HepG2 (cell line): ENCODE results near the gene GDF2. TPM values are rescaled to one million over a fixed set of nuclear protein-coding genes. Genes with fewer than 3 reads are reported as not detected.

Experiments
- ATAC-seq: fragments of 200-7000 bp; cut with Tn5 transposase; 3 replicates; pipeline ENCODE4 v1.9.1; 2020; ENCODE audit warnings: mild to moderate bottlenecking, moderate library complexity
- BruUV-seq: library from RNA; stranded (reverse); fragments of 400-500 nt; replicated peaks from 2 replicates; lab custom pipeline; 2021; lab: Mats Ljungman, UMichigan
- CTCF ChIA-PET: fragments of 300-600 bp; formaldehyde crosslinking; extraction: SDS; loops from one replicate; lab custom pipeline; 2021; ENCODE audit warnings: low total read pairs, inconsistent platforms, low intra/inter-chr PET ratio; lab: Yijun Ruan, JAX
- POLR2A ChIA-PET: fragments of 350-600 bp; sonication (Branson Sonifier 250); formaldehyde crosslinking; loops from one replicate; lab custom pipeline; 2020; ENCODE audit warnings: antibody characterized with exemption, inconsistent platforms; lab: Yijun Ruan, JAX
- DNase-seq: peaks from one replicate; pipeline ENCODE4 v3.0.0-alpha.2; 2015; ENCODE audit warnings: low spot score
- FAIRE-seq: peaks from 3 replicates; lab custom pipeline; 2011; peaks lifted over from hg19 to GRCh38; lab: Jason Lieb, UNC
- H2AFZ ChIP-seq: one replicate; pipeline ENCODE4 v1.6.1; 2011; ENCODE audit warnings: low read length, inconsistent platforms
- H3K27ac ChIP-seq: fragments of 300-600 bp; 3 replicates; pipeline ENCODE4 v1.8.0; 2011; ENCODE audit warnings: mixed run types, mild to moderate bottlenecking, mixed read lengths, low read length, inconsistent platforms; ENCODE audit not compliant: insufficient read depth; ENCODE audit errors: extremely low read length
- H3K27me3 ChIP-seq, 2 experiments: fragments of 200-600 bp in 1 of 2; 2 replicates in 1 of 2; 3 replicates in 1 of 2; pipeline versions ENCODE4 v1.6.0 to v1.8.0; 2011; ENCODE audit warnings: low read length in 2 of 2, mild to moderate bottlenecking in 2 of 2, moderate library complexity in 2 of 2, inconsistent platforms in 1 of 2; ENCODE audit not compliant: insufficient read depth in 2 of 2, control insufficient read depth in 1 of 2
- H3K36me3 ChIP-seq, 2 experiments: fragments of 200-600 bp in 1 of 2; replicated peaks in 1 of 2; 2 replicates in 1 of 2; 3 replicates in 1 of 2; pipeline versions ENCODE4 v1.5.1 to v1.8.0; 2011; ENCODE audit warnings: low read length in 2 of 2, inconsistent platforms in 1 of 2; ENCODE audit not compliant: insufficient read depth in 2 of 2, control insufficient read depth in 1 of 2
- H3K4me1 ChIP-seq: 2 replicates; pipeline ENCODE4 v1.5.1; 2012; ENCODE audit warnings: low read length, inconsistent platforms; ENCODE audit not compliant: insufficient read depth
- H3K4me2 ChIP-seq: 2 replicates; pipeline ENCODE4 v1.6.0; 2011; ENCODE audit warnings: low read depth, low read length, inconsistent platforms
- H3K4me3 ChIP-seq, 3 experiments: fragments of 200-600 bp in 1 of 3; sonication (generic), shearing (Covaris generic) in 1 of 3; replicated peaks in 1 of 3; 2 replicates each; pipeline ENCODE4 v1.5.1; 2011 to 2016; ENCODE audit warnings: low read length in 3 of 3, inconsistent platforms in 2 of 3, low read depth in 2 of 3, mild to moderate bottlenecking in 2 of 3, control low read depth in 1 of 3, mixed read lengths in 1 of 3; ENCODE audit not compliant: insufficient read depth in 1 of 3
- H3K79me2 ChIP-seq: one replicate; pipeline ENCODE4 v1.6.1; 2011; ENCODE audit warnings: low read length, inconsistent platforms; ENCODE audit not compliant: insufficient read depth
- H3K9ac ChIP-seq: 2 replicates; pipeline ENCODE4 v1.6.0; 2011; ENCODE audit warnings: mild to moderate bottlenecking, low read depth, low read length, inconsistent platforms; ENCODE audit not compliant: insufficient read depth
- H3K9me3 ChIP-seq: 2 replicates; pipeline ENCODE4 v1.5.1; 2012; ENCODE audit warnings: mild to moderate bottlenecking, low read length
- H4K20me1 ChIP-seq: 2 replicates; pipeline ENCODE4 v1.6.0; 2011; ENCODE audit warnings: inconsistent platforms, mild to moderate bottlenecking, low read length, moderate library complexity; ENCODE audit not compliant: insufficient read depth
- AHR ChIP-seq: IDR thresholded peaks from 2 replicates; pipeline ENCODE4 v1.6.1; 2018; ENCODE audit warnings: missing genetic modification reagents, missing compliant biosample characterization
- CHD4 ChIP-seq: fragments of 200-600 bp; sonication (generic); IDR thresholded peaks from 2 replicates; pipeline ENCODE4 v1.7.0; 2017; ENCODE audit warnings: mild to moderate bottlenecking, low read length, borderline replicate concordance
- HES4 ChIP-seq: sonication (generic); formaldehyde crosslinking; IDR thresholded peaks from 2 replicates; pipeline ENCODE4 v1.9.0; 2021; ENCODE audit warnings: mild to moderate bottlenecking, missing genetic modification reagents, borderline replicate concordance
- ISX ChIP-seq: sonication (generic); formaldehyde crosslinking; conservative IDR thresholded peaks from 2 replicates; pipeline ENCODE4 v1.5.0; 2020; ENCODE audit warnings: missing genetic modification reagents
- KLF11 ChIP-seq: IDR thresholded peaks from 2 replicates; pipeline ENCODE4 v1.6.1; 2016; ENCODE audit warnings: missing compliant biosample characterization
- NR3C1 ChIP-seq: sonication (generic); formaldehyde crosslinking; IDR thresholded peaks from 2 replicates; pipeline ENCODE4 v1.4.0; 2020; ENCODE audit warnings: missing genetic modification reagents
- PHF5A ChIP-seq: IDR thresholded peaks from one replicate; pipeline ENCODE4 v1.6.1; 2018; ENCODE audit warnings: low read depth, missing genetic modification reagents; ENCODE audit not compliant: unreplicated experiment
- PLSCR1 ChIP-seq: sonication (generic); formaldehyde crosslinking; IDR thresholded peaks from 2 replicates; pipeline ENCODE4 v1.5.0; 2020; ENCODE audit warnings: missing genetic modification reagents, mild to moderate bottlenecking, borderline replicate concordance
- RARG ChIP-seq: sonication (generic); formaldehyde crosslinking; IDR thresholded peaks from 2 replicates; pipeline ENCODE4 v1.4.0; 2020; ENCODE audit warnings: low read depth, mild to moderate bottlenecking, missing genetic modification reagents
- TAF1 ChIP-seq: sonication (generic); formaldehyde crosslinking; IDR thresholded peaks from 2 replicates; pipeline ENCODE4 v1.4.0; 2020; ENCODE audit warnings: missing genetic modification reagents
- ZFAT ChIP-seq: sonication (generic); formaldehyde crosslinking; conservative IDR thresholded peaks from 2 replicates; pipeline ENCODE4 v1.8.1; 2023; ENCODE audit warnings: missing genetic modification reagents, inconsistent platforms
- ZIK1 ChIP-seq: sonication (generic); formaldehyde crosslinking; IDR thresholded peaks from 2 replicates; pipeline ENCODE4 v1.5.0; 2020; ENCODE audit warnings: mild to moderate bottlenecking, low read depth, missing genetic modification reagents, borderline replicate concordance
- ZNF550 ChIP-seq: sonication (generic); formaldehyde crosslinking; IDR thresholded peaks from 2 replicates; pipeline ENCODE4 v1.4.0; 2020; ENCODE audit warnings: mild to moderate bottlenecking, missing genetic modification reagents, borderline replicate concordance
- ZNF614 ChIP-seq: IDR thresholded peaks from 2 replicates; pipeline ENCODE4 v1.6.1; 2018; ENCODE audit warnings: missing biosample characterization, missing genetic modification reagents, inconsistent platforms, borderline replicate concordance
- ZNF775 ChIP-seq: sonication (generic); formaldehyde crosslinking; IDR thresholded peaks from 2 replicates; pipeline ENCODE4 v1.4.0; 2020; ENCODE audit warnings: missing genetic modification reagents, mild to moderate bottlenecking, moderate library complexity, borderline replicate concordance
- ZSCAN21 ChIP-seq: sonication (generic); formaldehyde crosslinking; IDR thresholded peaks from 2 replicates; pipeline ENCODE4 v1.8.0; 2022; ENCODE audit warnings: mild to moderate bottlenecking, missing genetic modification reagents, moderate library complexity, borderline replicate concordance
- WGBS: methylation state at CpG from one replicate; pipeline ENCODE4 v1.1.6; 2017; ENCODE audit warnings: low lambda C conversion rate; 5-methylcytosine and 5-hydroxymethylcytosine counted together
- in situ Hi-C: cut with HindIII; loops from 2 replicates; pipeline ENCODE4 v1.10.0; 2017; ENCODE audit warnings: low pct_unique_long_range_greater_than_20kb; ENCODE audit not compliant: extremely low pct_ligation_motif_present
- intact Hi-C: fragments of 100-400 bp; cut with micrococcal nuclease; formaldehyde crosslinking; loops from one replicate; pipeline ENCODE4 v1.10.0; 2022; ENCODE audit not compliant: unreplicated experiment
- polyA plus RNA-seq, 8 experiments: library from polyadenylated mRNA; depleted of rRNA in 3 of 8; stranded (reverse) in 7 of 8; unstranded in 1 of 8; fragments of >200 nt; fragmentation: Illumina TruSeq in 4 of 8; extraction: Trizol in 4 of 8; gene quantifications; 2 replicates each; pipeline versions ENCODE4 v1.2.1 to v1.2.3, GENCODE V29; 2011 to 2016; ENCODE audit warnings: low read depth in 4 of 8, missing spikeins in 1 of 8, mixed read lengths in 1 of 8; ENCODE audit not compliant: insufficient read depth in 1 of 8
- total RNA-seq, 5 experiments: library from RNA; depleted of rRNA; stranded (reverse); fragments of >200 nt; fragmentation: Illumina TruSeq; extraction: Trizol; gene quantifications; 2 replicates each; pipeline ENCODE4 v1.2.3, GENCODE V29; 2016; ENCODE audit warnings: low read depth in 1 of 5

The GDF2 gene
- total and polyA plus RNA-seq, 2 of the 13 experiments (the other 11 are each of a cell fraction or from before 2014, with no cell fraction given): not detected

- H4K20me1 ChIP-seq: no peaks in the 10 kb centered on the region
- no peak overlapping the region for H3K4me3 ChIP-seq
- no peaks in the 10 kb centered on the region for H3K36me3 ChIP-seq
- H3K9me3 ChIP-seq: no peaks in the 10 kb centered on the region
- 0 out of 5 replicates have a peak, but pooled peaks cover 0 to 5% of the 10 kb centered on the region in 2 experiments for H3K27me3 ChIP-seq
- ChIA-PET CTCF (no interaction called here), POLR2A (no interaction called here)
- H3K9ac ChIP-seq: no peak overlapping the region
- H2AFZ ChIP-seq: no peak overlapping the region
- no peak overlapping the region for H3K4me2 ChIP-seq
- H3K79me2 ChIP-seq: no peaks in the 10 kb centered on the region
- TF ChIP-seq ZNF775 (CRISPR knock-in tag) (no peak), TAF1 (CRISPR knock-in tag) (no peak), ZNF614 (CRISPR knock-in tag) (no peak), ZNF550 (CRISPR knock-in tag) (no peak), NR3C1 (CRISPR knock-in tag) (no peak), CHD4 (no peak), AHR (CRISPR knock-in tag) (no peak), KLF11 (no peak), ZFAT (CRISPR knock-in tag) (no peak), PHF5A (no peak), PLSCR1 (CRISPR knock-in tag) (no peak), HES4 (CRISPR knock-in tag) (no peak), ZSCAN21 (CRISPR knock-in tag) (no peak), ISX (CRISPR knock-in tag) (no peak), RARG (CRISPR knock-in tag) (no peak), ZIK1 (CRISPR knock-in tag) (no peak)
- H3K4me1 ChIP-seq: peaks cover 8% of the 10 kb centered on the region; the same call in 1 of the 2 replicates
- DNase-seq (no peak), ATAC-seq (no peak), FAIRE-seq (no peak)
- 10% methylated on average over 3 of the region's 7 CpGs for WGBS
- H3K27ac ChIP-seq: no peak overlapping the region
- intact Hi-C loops: no loop called here
- in situ Hi-C loops: no loop called here
- BruUV-seq: no TSS peak
Observed at GRCh38 chr10:47331954-47332353, 9.7 kb downstream of the GDF2 start.
